Naive thymus-derived CD4-positive, alpha-beta T cell (primary cell): ENCODE results near the gene MORN1. TPM values are rescaled to one million over a fixed set of nuclear protein-coding genes. Genes with fewer than 3 reads are reported as not detected.

ENCODE experiments used
- ATAC-seq: fragments of 150-1000 bp; cut with Tn5 transposase; 2 replicates; pipeline ENCODE4 v1.10.0; 2021; ENCODE audit warnings: mild to moderate bottlenecking, moderate library complexity
- CTCF ChIA-PET: fragments of 350-600 bp; sonication (Branson Sonifier 250); formaldehyde crosslinking; loops from one replicate; lab custom pipeline; 2021; ENCODE audit warnings: antibody characterized with exemption; lab: Charles Lee
- POLR2A ChIA-PET: fragments of 350-600 bp; sonication (Branson Sonifier 250); formaldehyde crosslinking; loops from one replicate; lab custom pipeline; 2021; ENCODE audit warnings: antibody characterized with exemption, inconsistent platforms; lab: Charles Lee
- DNase-seq, 9 donors: peaks; one replicate each; pipeline versions ENCODE4 v3.0.0 to v3.0.0-alpha.2; 2020 to 2022; ENCODE audit warnings: mixed read lengths in 1 of 9
- H3K27ac ChIP-seq: one replicate; pipeline ENCODE4 v1.7.0; 2013; ENCODE audit warnings: mild to moderate bottlenecking, low read depth, low read length, moderate library complexity
- H3K27me3 ChIP-seq, 2 donors: one replicate each; pipeline ENCODE4 v1.7.0; 2013; ENCODE audit warnings: low read length in 2 of 2, mild to moderate bottlenecking in 2 of 2, moderate library complexity in 2 of 2; ENCODE audit not compliant: control insufficient read depth in 2 of 2, insufficient read depth in 2 of 2
- H3K36me3 ChIP-seq, 3 experiments: 1 replicate in 2 of 3; 2 replicates in 1 of 3; pipeline ENCODE4 v1.7.0; 2013; ENCODE audit warnings: low read length in 3 of 3, mild to moderate bottlenecking in 3 of 3, moderate library complexity in 1 of 3; ENCODE audit not compliant: insufficient read depth in 3 of 3, control insufficient read depth in 2 of 3
- H3K4me1 ChIP-seq, 2 donors: one replicate each; pipeline ENCODE4 v1.7.0; 2013; ENCODE audit warnings: low read length in 2 of 2, mild to moderate bottlenecking in 2 of 2, moderate library complexity in 1 of 2; ENCODE audit not compliant: control insufficient read depth in 2 of 2, insufficient read depth in 2 of 2
- H3K4me3 ChIP-seq: 2 replicates; pipeline ENCODE4 v1.7.0; 2013; ENCODE audit warnings: mild to moderate bottlenecking, low read length
- H3K9me3 ChIP-seq, 3 experiments: 1 replicate in 2 of 3; 2 replicates in 1 of 3; pipeline ENCODE4 v1.7.0; 2013; ENCODE audit warnings: low read length in 3 of 3; ENCODE audit not compliant: control insufficient read depth in 2 of 3
- H3K27ac Mint-ChIP-seq, 9 donors: one replicate each; pipeline ENCODE4 v1.8.0; 2020 to 2022; ENCODE audit warnings: mixed read lengths in 9 of 9, mild to moderate bottlenecking in 8 of 9, moderate library complexity in 5 of 9, inconsistent platforms in 2 of 9
- H3K27me3 Mint-ChIP-seq, 5 donors: one replicate each; pipeline ENCODE4 v1.8.0; 2021 to 2022; ENCODE audit warnings: mixed read lengths in 5 of 5, mild to moderate bottlenecking in 1 of 5
- H3K36me3 Mint-ChIP-seq, 5 donors: one replicate each; pipeline ENCODE4 v1.8.0; 2020 to 2022; ENCODE audit warnings: mixed read lengths in 5 of 5, mild to moderate bottlenecking in 3 of 5, inconsistent platforms in 1 of 5
- H3K4me1 Mint-ChIP-seq, 7 donors: one replicate each; pipeline ENCODE4 v1.8.0; 2020 to 2022; ENCODE audit warnings: mixed read lengths in 7 of 7, mild to moderate bottlenecking in 3 of 7, inconsistent platforms in 1 of 7
- H3K4me3 Mint-ChIP-seq, 10 donors: one replicate each; pipeline ENCODE4 v1.8.0; 2020 to 2022; ENCODE audit warnings: mild to moderate bottlenecking in 10 of 10, mixed read lengths in 10 of 10, moderate library complexity in 6 of 10, inconsistent platforms in 2 of 10
- H3K9me3 Mint-ChIP-seq, 11 donors: one replicate each; pipeline ENCODE4 v1.8.0; 2020 to 2022; ENCODE audit warnings: mixed read lengths in 11 of 11, mild to moderate bottlenecking in 4 of 11, inconsistent platforms in 1 of 11, moderate library complexity in 1 of 11
- intact Hi-C, 2 donors: fragments of 100-400 bp; cut with micrococcal nuclease; formaldehyde crosslinking; loops; one replicate each; pipeline ENCODE4 v1.15.1; 2023
- polyA plus RNA-seq, 2 donors: library from polyadenylated mRNA; unstranded; fragments of 300-500 nt; fragmentation: Illumina TruSeq; gene quantifications; one replicate each; pipeline ENCODE4 v1.2.3, GENCODE V29; 2021
- total RNA-seq, 6 experiments: library from RNA in 5 of 6; stranded (reverse) in 5 of 6; gene quantifications; 1 replicate in 5 of 6; 2 replicates in 1 of 6; pipeline ENCODE4 v1.2.3 and lab custom pipeline; 2021 to 2026

The MORN1 gene
- total and polyA plus RNA-seq, 7 experiments from 2014 or later = 5.0 to 16.4 (median 9.2) TPM

DNA sequence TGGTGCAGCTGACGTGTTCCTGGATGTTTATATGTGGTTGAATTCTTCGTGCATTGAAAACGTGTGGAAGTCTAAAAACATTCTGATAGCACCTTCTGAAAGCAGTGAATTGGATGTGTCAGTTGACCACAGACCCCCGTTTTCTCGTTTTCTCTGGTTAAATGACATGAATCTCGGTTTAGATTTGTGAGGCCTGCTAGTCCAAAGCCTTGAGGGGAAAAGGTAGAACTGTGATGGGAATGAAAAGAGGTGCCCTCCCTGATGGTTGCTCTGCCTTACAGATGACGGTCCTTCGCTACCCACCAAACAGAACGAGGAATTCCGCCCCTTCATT lies 9.2 kb upstream of the MORN1 start:
- no peaks in the 10 kb centered on the region for H3K27me3 ChIP-seq
- H3K27ac Mint-ChIP-seq = peak overlapping the region in 5 of 9 donors; percentile 16 to 63 (median 46)
- no peak overlapping the region for H3K4me3 ChIP-seq
- no peak overlapping the region for H3K4me3 Mint-ChIP-seq
- DNase-seq = no peak
- H3K9me3 ChIP-seq = no peaks in the 10 kb centered on the region
- no peak for ATAC-seq
- no peaks in the 10 kb centered on the region for H3K27me3 Mint-ChIP-seq
- ChIA-PET POLR2A (interaction anchor here (3.4 kb wide), 1 partner anchor 9 kb away, joined by 12 read pairs; the partner anchor contains the start of genes MORN1 and RER1), CTCF (no interaction called here)
- H3K4me1 Mint-ChIP-seq = peaks cover 0 to 34% (median 18%) of the 10 kb centered on the region in 7 donors
- no peaks in the 10 kb centered on the region for H3K4me1 ChIP-seq
- no peaks in the 10 kb centered on the region for H3K9me3 Mint-ChIP-seq
- intact Hi-C loops = no loop called here
- H3K27ac ChIP-seq = peak overlapping the region; percentile 1
- H3K36me3 Mint-ChIP-seq = peaks cover 4 to 43% (median 22%) of the 10 kb centered on the region in 5 donors
- H3K36me3 ChIP-seq = peaks cover 19 to 95% (median 31%) of the 10 kb centered on the region in 3 experiments

GRCh38 chr1:2399890-2400575 lies 8.7 kb upstream of the MORN1 start:
- Mint-ChIP-seq H3K27ac (peak overlapping the region in 6 of 9 donors; percentile 17 to 63 (median 52)), H3K4me3 (no peak overlapping the region), H3K27me3 (no peaks in the 10 kb centered on the region), H3K36me3 (peaks cover 4 to 44% (median 22%) of the 10 kb centered on the region in 5 donors), H3K9me3 (no peaks in the 10 kb centered on the region), H3K4me1 (peaks cover 0 to 36% (median 22%) of the 10 kb centered on the region in 7 donors)
- ATAC-seq = no peak
- DNase-seq = no peak
- intact Hi-C loops = no loop called here
- H3K27me3 ChIP-seq = no peaks in the 10 kb centered on the region
- H3K27ac ChIP-seq = peak overlapping the region; percentile 1
- ChIA-PET CTCF (no interaction called here), POLR2A (interaction anchor here (3.4 kb wide), 1 partner anchor 8 kb away, joined by 12 read pairs; the partner anchor contains the start of genes MORN1 and RER1)
- H3K4me3 ChIP-seq = no peak overlapping the region
- H3K4me1 ChIP-seq = peaks cover 0 to 3% of the 10 kb centered on the region in 2 donors
- H3K36me3 ChIP-seq = peaks cover 19 to 95% (median 31%) of the 10 kb centered on the region in 3 experiments
- no peaks in the 10 kb centered on the region for H3K9me3 ChIP-seq

DNA sequence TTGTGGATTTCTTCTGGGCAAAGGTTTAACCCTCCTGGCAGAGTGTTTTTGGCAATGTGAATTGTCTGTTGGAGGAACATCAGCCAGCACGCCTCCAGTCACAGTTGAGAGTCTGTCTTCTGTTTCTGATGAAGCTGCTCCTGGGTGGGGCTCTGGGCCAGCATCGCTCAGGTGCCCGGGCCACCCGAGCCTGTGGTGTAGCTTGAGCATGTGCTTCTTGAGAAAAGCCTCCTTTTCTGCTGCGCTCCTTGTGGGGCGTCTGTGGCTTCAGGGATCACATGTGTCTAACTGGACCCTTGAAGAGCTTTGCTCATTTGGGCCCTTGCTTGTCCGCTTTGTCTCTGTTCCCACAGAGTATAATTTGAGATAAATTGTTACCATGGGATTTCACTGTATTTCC lies 7.5 kb upstream of the MORN1 start:
- no peaks in the 10 kb centered on the region for H3K9me3 ChIP-seq
- Mint-ChIP-seq H3K36me3 (peaks cover 4 to 49% (median 19%) of the 10 kb centered on the region in 5 donors), H3K4me1 (peaks cover 6 to 48% (median 33%) of the 10 kb centered on the region in 7 donors), H3K27ac (peak overlapping the region in 7 of 9 donors; percentile 17 to 66 (median 38)), H3K27me3 (no peaks in the 10 kb centered on the region), H3K9me3 (no peaks in the 10 kb centered on the region), H3K4me3 (no peak overlapping the region)
- ChIA-PET CTCF (no interaction called here), POLR2A (interaction anchor here (0.7 kb wide), 1 partner anchor 17 kb away, joined by 3 read pairs; no protein-coding TSS in a partner anchor)
- H3K27me3 ChIP-seq = no peaks in the 10 kb centered on the region
- ATAC-seq (no peak), DNase-seq (no peak)
- intact Hi-C loops = no loop called here
- peaks cover 7 to 10% of the 10 kb centered on the region in 2 donors for H3K4me1 ChIP-seq
- peaks cover 12 to 89% (median 31%) of the 10 kb centered on the region in 3 experiments for H3K36me3 ChIP-seq
- H3K4me3 ChIP-seq = no peak overlapping the region
- no peak overlapping the region for H3K27ac ChIP-seq

- peaks cover 4 to 50% (median 16%) of the 10 kb centered on the region in 5 donors for H3K36me3 Mint-ChIP-seq
- no peaks in the 10 kb centered on the region for H3K27me3 Mint-ChIP-seq
- H3K4me1 Mint-ChIP-seq = peaks cover 23 to 59% (median 48%) of the 10 kb centered on the region in 7 donors
- peaks cover 23 to 27% of the 10 kb centered on the region in 2 donors for H3K4me1 ChIP-seq
- no peaks in the 10 kb centered on the region for H3K27me3 ChIP-seq
- peak overlapping the region; percentile 36 for H3K27ac ChIP-seq
- no peaks in the 10 kb centered on the region for H3K9me3 Mint-ChIP-seq
- H3K36me3 ChIP-seq = peaks cover 12 to 82% (median 25%) of the 10 kb centered on the region in 3 experiments
- no peak for DNase-seq
- peak overlapping the region in 1 of 9 donors; percentile 36 for H3K27ac Mint-ChIP-seq
- H3K4me3 Mint-ChIP-seq = no peak overlapping the region
- ATAC-seq = no peak
- POLR2A ChIA-PET = no interaction called here
- H3K4me3 ChIP-seq = no peak overlapping the region
- intact Hi-C loops = no loop called here
- no peaks in the 10 kb centered on the region for H3K9me3 ChIP-seq
- CTCF ChIA-PET = interaction anchor here (1.3 kb wide), 1 partner anchor 202 kb away, joined by 3 read pairs; the partner anchor contains the start of gene FAAP20
Measured at GRCh38 chr1:2397007-2397679, 5.8 kb upstream of the MORN1 start.

DNA sequence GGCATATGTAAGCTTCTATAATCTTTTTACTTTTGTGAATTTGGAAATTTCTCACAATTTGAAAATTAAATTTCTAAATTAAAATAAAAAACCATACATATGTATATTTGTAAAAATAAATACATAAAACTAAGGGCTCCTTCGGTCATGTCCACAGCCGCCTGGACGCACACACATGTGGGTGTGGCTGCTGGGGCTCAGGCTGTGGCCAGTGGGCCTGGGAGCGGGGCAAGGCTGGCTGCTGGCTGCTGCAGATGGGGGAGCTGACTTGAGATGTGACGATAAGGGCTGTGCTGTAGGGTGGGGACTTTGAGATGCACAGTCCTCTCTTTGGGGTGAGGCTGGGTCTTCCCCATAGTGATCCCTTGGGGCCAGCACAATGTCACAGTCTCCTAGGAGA lies 5.1 kb upstream of the MORN1 start:
- no peaks in the 10 kb centered on the region for H3K9me3 Mint-ChIP-seq
- H3K4me1 ChIP-seq = peaks cover 23 to 27% of the 10 kb centered on the region in 2 donors
- no peaks in the 10 kb centered on the region for H3K27me3 ChIP-seq
- ChIA-PET CTCF (interaction anchor here (0.6 to 1.3 kb wide), 2 partner anchors 202 to 247 kb away, joined by 3 to 4 read pairs; partner anchors contain the start of gene FAAP20), POLR2A (no interaction called here)
- peaks cover 4 to 44% (median 13%) of the 10 kb centered on the region in 5 donors for H3K36me3 Mint-ChIP-seq
- no peaks in the 10 kb centered on the region for H3K9me3 ChIP-seq
- peaks cover 23 to 54% (median 48%) of the 10 kb centered on the region in 7 donors for H3K4me1 Mint-ChIP-seq
- H3K27ac Mint-ChIP-seq = peak overlapping the region in 1 of 9 donors; percentile 47
- H3K27me3 Mint-ChIP-seq = no peaks in the 10 kb centered on the region
- DNase-seq (no peak), ATAC-seq (no peak)
- H3K27ac ChIP-seq = no peak overlapping the region
- intact Hi-C loops = no loop called here
- peaks cover 12 to 75% (median 25%) of the 10 kb centered on the region in 3 experiments for H3K36me3 ChIP-seq
- peak overlapping the region in 1 of 10 donors; percentile 14 for H3K4me3 Mint-ChIP-seq
- H3K4me3 ChIP-seq = no peak overlapping the region

DNA sequence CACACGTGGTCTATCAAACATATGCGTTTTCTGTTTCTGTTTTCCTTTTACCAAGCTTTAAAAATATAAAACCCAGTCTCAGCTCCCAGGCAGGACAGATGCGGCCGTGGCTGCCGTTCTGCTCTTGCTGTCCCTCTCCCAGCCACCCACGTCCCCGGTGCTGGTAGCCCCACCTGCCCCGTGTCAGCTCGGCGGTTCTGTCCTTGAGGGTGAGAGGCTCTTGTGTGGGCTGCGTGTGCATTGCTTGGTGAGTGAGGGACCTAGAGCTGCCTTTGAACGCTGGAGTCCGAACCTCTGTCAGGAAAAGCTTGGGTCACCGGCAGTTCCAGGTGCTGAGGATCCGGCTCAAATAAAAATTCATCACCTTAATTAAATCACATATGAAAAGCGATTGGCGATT lies 4.7 kb upstream of the MORN1 start:
- no peak overlapping the region for H3K4me3 ChIP-seq
- no peak for ATAC-seq
- no peaks in the 10 kb centered on the region for H3K9me3 Mint-ChIP-seq
- H3K27me3 ChIP-seq = no peaks in the 10 kb centered on the region
- H3K27ac Mint-ChIP-seq = no peak overlapping the region
- H3K4me1 ChIP-seq = peaks cover 23 to 27% of the 10 kb centered on the region in 2 donors
- H3K27me3 Mint-ChIP-seq = no peaks in the 10 kb centered on the region
- H3K36me3 Mint-ChIP-seq = peaks cover 4 to 42% (median 13%) of the 10 kb centered on the region in 5 donors
- intact Hi-C loops = no loop called here
- DNase-seq = no peak
- peaks cover 23 to 52% (median 48%) of the 10 kb centered on the region in 7 donors for H3K4me1 Mint-ChIP-seq
- CTCF ChIA-PET = interaction anchor here (0.6 to 1.3 kb wide), 2 partner anchors 201 to 246 kb away, joined by 3 to 4 read pairs; partner anchors contain the start of gene FAAP20
- no peak overlapping the region for H3K27ac ChIP-seq
- H3K9me3 ChIP-seq = no peaks in the 10 kb centered on the region
- H3K36me3 ChIP-seq = peaks cover 12 to 73% (median 25%) of the 10 kb centered on the region in 3 experiments
- H3K4me3 Mint-ChIP-seq = peak overlapping the region in 2 of 10 donors; percentile 14 to 51
- POLR2A ChIA-PET = no interaction called here
